GM12872 (cell line): ENCODE measurements around the gene TMED1.

Source experiments
- TF ChIP-seq, protein P1 (sequence below): IDR thresholded peaks from 3 replicates; pipeline ENCODE4 v1.5.1; 2011; ENCODE audit warnings: low read depth, mild to moderate bottlenecking, low read length, moderate library complexity; ENCODE audit not compliant: insufficient read depth

TMED1 gene, protein sequence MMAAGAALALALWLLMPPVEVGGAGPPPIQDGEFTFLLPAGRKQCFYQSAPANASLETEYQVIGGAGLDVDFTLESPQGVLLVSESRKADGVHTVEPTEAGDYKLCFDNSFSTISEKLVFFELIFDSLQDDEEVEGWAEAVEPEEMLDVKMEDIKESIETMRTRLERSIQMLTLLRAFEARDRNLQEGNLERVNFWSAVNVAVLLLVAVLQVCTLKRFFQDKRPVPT

DNA sequence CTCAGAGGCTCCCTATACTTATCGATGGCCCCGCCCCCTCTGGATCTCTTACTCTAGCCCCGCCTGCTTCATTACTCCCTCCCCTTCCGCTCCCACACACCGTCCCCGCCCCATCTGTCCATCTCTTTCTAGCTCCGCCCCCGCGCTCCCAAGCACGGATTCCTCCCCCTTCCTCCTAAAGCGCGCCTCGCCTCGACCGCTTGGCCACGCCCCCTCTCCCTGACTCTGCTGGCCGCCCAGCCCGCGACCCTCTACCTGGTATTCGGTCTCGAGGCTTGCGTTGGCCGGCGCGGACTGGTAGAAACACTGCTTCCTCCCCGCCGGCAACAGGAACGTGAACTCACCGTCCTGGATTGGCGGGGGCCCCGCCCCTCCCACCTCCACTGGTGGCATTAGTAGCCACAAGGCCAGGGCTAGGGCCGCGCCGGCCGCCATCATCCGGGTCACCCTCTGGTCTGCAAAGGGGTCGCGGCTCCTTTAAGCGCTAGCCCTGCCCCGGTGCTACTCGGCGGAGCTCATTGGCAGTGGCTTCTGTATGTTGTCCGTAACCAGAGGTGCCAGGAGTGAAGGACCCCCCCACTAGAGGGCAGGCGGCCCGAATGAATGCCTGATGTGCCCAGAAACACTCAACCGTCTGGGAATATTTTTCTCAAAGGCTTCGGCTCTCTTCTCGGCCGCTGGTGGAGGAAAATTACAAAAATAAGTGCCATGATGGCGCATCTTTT is at the start of gene TMED1:
TMED1 (minus strand) TSS at position 459 of the 725 bp plus-strand sequence; CDS start at position 438, 21 bp downstream.
- TF ChIP-seq, protein P1, sequence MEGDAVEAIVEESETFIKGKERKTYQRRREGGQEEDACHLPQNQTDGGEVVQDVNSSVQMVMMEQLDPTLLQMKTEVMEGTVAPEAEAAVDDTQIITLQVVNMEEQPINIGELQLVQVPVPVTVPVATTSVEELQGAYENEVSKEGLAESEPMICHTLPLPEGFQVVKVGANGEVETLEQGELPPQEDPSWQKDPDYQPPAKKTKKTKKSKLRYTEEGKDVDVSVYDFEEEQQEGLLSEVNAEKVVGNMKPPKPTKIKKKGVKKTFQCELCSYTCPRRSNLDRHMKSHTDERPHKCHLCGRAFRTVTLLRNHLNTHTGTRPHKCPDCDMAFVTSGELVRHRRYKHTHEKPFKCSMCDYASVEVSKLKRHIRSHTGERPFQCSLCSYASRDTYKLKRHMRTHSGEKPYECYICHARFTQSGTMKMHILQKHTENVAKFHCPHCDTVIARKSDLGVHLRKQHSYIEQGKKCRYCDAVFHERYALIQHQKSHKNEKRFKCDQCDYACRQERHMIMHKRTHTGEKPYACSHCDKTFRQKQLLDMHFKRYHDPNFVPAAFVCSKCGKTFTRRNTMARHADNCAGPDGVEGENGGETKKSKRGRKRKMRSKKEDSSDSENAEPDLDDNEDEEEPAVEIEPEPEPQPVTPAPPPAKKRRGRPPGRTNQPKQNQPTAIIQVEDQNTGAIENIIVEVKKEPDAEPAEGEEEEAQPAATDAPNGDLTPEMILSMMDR, result no peak

- TF ChIP-seq, protein P1, result no peak
Observed at GRCh38 chr19:10885201-10886169, 49.5 kb upstream of the TMED1 start.

GRCh38 chr19:10884274-10884673 is 48.3 kb upstream of the TMED1 start:
- TF ChIP-seq, protein P1, result no peak

DNA sequence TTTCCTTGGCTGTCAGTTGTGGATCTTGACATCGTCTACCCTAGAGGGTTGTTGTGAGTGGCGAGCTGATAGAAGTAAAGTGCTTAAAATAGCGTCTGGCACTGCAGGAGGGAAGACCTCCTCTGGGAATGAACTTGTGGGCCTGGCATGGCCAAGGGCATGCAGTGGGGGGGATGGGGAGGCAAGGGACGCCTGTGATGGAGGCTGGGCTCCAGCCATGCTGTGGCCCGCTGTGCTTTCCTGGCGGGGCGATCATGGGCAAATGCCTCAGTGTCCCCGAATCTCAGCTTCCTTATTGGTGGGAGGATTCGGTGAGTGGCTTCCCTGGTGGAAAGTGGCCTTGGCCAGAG is 46.1 kb upstream of the TMED1 start:
- TF ChIP-seq, protein P1, result no peak

GRCh38 chr19:10881403-10882107 is 45.5 kb upstream of the TMED1 start:
- TF ChIP-seq, protein P1, result no peak

GRCh38 chr19:10878253-10878652 is 42.2 kb upstream of the TMED1 start:
- TF ChIP-seq, protein P1, result no peak
